ENCODE results near the gene NRG2.
A peak's percentile ranks its signal among the peaks of the same experiment; 100 is the strongest.

NRG2 gene

DNA sequence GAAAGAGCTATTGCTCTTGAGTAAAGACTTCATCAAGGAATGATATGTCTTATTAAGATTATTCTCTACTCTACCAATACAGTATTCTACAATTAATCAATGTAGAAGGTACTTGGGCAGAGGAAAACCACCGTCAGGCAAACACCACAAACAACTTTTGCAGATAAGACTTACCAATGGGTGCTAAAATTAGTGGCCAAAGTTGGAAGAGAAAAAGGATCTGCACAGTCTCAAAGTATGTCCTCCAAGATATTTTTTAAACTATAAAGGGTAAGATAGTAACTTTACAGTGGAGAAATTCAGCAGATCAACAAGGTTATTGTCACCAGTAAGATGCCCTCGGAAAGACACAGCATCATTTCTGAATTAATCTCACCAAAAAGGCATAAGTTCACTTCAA, 38.9 kb downstream of the NRG2 start:
- H3K36me3 ChIP-seq, result no peaks in the 10 kb centered on the region
- no peak overlapping the region for H3K9ac ChIP-seq
- no peaks in the 10 kb centered on the region for H4K20me1 ChIP-seq
- H3K9me3 ChIP-seq (replicated peaks in 1 of 11), result no peaks in the 10 kb centered on the region
- H3K4me1 ChIP-seq, result peaks cover 0 to 10% (median 1%) of the 10 kb centered on the region in 10 experiments; a peak in 9 of 20 replicates
- no peak overlapping the region for H3K27ac ChIP-seq
- no peak overlapping the region for H3K4me2 ChIP-seq
- no peaks in the 10 kb centered on the region for H3K27me3 ChIP-seq
- no peak overlapping the region for H3K4me3 ChIP-seq
- TF ChIP-seq Cebpa-rat (IDR thresholded peaks at IDR 0.05), result no peak

DNA sequence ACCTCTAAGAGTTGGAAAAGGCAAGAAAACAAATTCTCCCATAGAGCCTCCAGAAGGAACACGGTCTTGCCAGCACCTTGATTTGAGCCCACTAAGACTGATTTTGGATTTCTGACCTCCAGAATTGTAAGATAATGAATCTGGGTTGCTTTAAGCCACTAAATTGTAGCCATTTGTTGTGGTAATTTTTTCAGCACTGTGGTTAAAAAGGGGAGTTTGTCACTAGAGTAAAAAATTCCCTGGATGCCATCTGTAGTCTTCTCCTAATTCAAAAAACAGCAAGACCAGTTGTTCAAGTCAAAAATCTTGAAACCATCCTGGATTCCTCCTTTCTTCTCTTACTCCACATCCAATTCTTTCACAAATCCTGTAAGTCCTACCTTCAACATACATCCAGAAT, 39.6 kb downstream of the NRG2 start:
- Histone ChIP-seq H3K27me3 (no peaks in the 10 kb centered on the region), H3K9ac (no peak overlapping the region)

GRCh38 chr5:140000332-140000731, 42.8 kb downstream of the NRG2 start:
- no peak for TF ChIP-seq Cebpa-rat (IDR thresholded peaks at IDR 0.05)
- Histone ChIP-seq H4K20me1 (no peaks in the 10 kb centered on the region), H3K4me2 (peak overlapping the region in 3 of 11 experiments; percentile 14 to 48 (median 16); a peak in 1 of 22 replicates), H3K27me3 (no peaks in the 10 kb centered on the region), H3K9me3 (replicated peaks in 1 of 11) (no peaks in the 10 kb centered on the region), H3K9ac (no peak overlapping the region), H3K36me3 (no peaks in the 10 kb centered on the region), H3K4me3 (no peak overlapping the region), H3K27ac (no peak overlapping the region), H3K4me1 (peaks cover 0 to 19% (median 9%) of the 10 kb centered on the region in 10 experiments; a peak in 11 of 20 replicates)

More for the DNA sequence above, 39.6 kb downstream of the NRG2 start:
- H3K36me3 ChIP-seq, result no peaks in the 10 kb centered on the region
- H3K4me2 ChIP-seq, result no peak overlapping the region
- H3K9me3 ChIP-seq (replicated peaks in 1 of 11), result no peaks in the 10 kb centered on the region
- no peaks in the 10 kb centered on the region for H4K20me1 ChIP-seq
- H3K4me1 ChIP-seq, result peaks cover 0 to 17% (median 7%) of the 10 kb centered on the region in 10 experiments; a peak in 11 of 20 replicates
- no peak overlapping the region for H3K27ac ChIP-seq
- no peak for TF ChIP-seq Cebpa-rat (IDR thresholded peaks at IDR 0.05)
- no peak overlapping the region for H3K4me3 ChIP-seq

GRCh38 chr5:139998837-139999236, 44.3 kb downstream of the NRG2 start:
- H3K4me2 ChIP-seq, result peak overlapping the region in 5 of 11 experiments; percentile 14 to 48 (median 27); a peak in 10 of 22 replicates
- no peak for TF ChIP-seq Cebpa-rat (IDR thresholded peaks at IDR 0.05)
- H3K27me3 ChIP-seq, result no peaks in the 10 kb centered on the region

GRCh38 chr5:139997276-139997675, 45.8 kb downstream of the NRG2 start:
- no peak for TF ChIP-seq Cebpa-rat (IDR thresholded peaks at IDR 0.05)
- no peak overlapping the region for H3K27ac ChIP-seq
- H3K4me2 ChIP-seq, result no peak overlapping the region
- H3K4me1 ChIP-seq, result peaks cover 0 to 19% (median 9%) of the 10 kb centered on the region in 10 experiments; a peak in 11 of 20 replicates
- H3K9me3 ChIP-seq (replicated peaks in 1 of 11), result no peaks in the 10 kb centered on the region
- H4K20me1 ChIP-seq, result no peaks in the 10 kb centered on the region
- H3K36me3 ChIP-seq, result no peaks in the 10 kb centered on the region
- H3K9ac ChIP-seq, result no peak overlapping the region
- H3K4me3 ChIP-seq, result no peak overlapping the region
- no peaks in the 10 kb centered on the region for H3K27me3 ChIP-seq

More at GRCh38 chr5:139998837-139999236, 44.3 kb downstream of the NRG2 start:
- H3K9ac ChIP-seq, result no peak overlapping the region
- H3K36me3 ChIP-seq, result no peaks in the 10 kb centered on the region
- H3K9me3 ChIP-seq (replicated peaks in 1 of 11), result no peaks in the 10 kb centered on the region
- H4K20me1 ChIP-seq, result no peaks in the 10 kb centered on the region
- no peak overlapping the region for H3K4me3 ChIP-seq
- H3K4me1 ChIP-seq, result peaks cover 0 to 19% (median 9%) of the 10 kb centered on the region in 10 experiments; a peak in 11 of 20 replicates
- H3K27ac ChIP-seq, result no peak overlapping the region

- Histone ChIP-seq H3K9ac (no peak overlapping the region), H4K20me1 (no peaks in the 10 kb centered on the region), H3K4me1 (peaks cover 0 to 19% (median 9%) of the 10 kb centered on the region in 10 experiments; a peak in 11 of 20 replicates), H3K36me3 (no peaks in the 10 kb centered on the region), H3K27ac (no peak overlapping the region), H3K27me3 (no peaks in the 10 kb centered on the region), H3K4me2 (no peak overlapping the region), H3K9me3 (replicated peaks in 1 of 11) (no peaks in the 10 kb centered on the region), H3K4me3 (no peak overlapping the region)
- no peak for TF ChIP-seq Cebpa-rat (IDR thresholded peaks at IDR 0.05)
These were observed 47.2 kb downstream of the NRG2 start for GRCh38 chr5:139995929-139996328.

DNA sequence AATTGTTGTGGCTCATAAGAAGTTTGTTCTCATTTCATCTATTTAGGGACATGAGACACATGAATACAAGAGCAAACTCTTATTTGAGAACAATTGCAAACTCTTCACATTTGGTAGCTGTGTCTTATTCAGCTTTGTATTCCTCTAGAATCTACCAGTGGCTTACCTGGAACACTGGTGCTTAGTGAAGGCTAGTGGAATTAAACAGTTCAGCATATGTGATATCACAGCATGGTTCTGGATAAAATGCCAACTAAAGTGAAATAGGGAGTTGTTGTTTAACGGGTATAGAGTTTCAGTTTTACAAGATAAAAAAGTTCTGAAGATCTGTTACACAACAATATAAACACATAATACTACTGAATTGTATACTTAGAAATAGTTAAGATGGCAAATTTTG, 48.9 kb downstream of the NRG2 start:
- no peaks in the 10 kb centered on the region for H4K20me1 ChIP-seq
- H3K9ac ChIP-seq, result no peak overlapping the region
- H3K4me2 ChIP-seq, result no peak overlapping the region
- no peak overlapping the region for H3K27ac ChIP-seq
- no peaks in the 10 kb centered on the region for H3K36me3 ChIP-seq
- H3K9me3 ChIP-seq (replicated peaks in 1 of 11), result no peaks in the 10 kb centered on the region
- no peak overlapping the region for H3K4me3 ChIP-seq
- TF ChIP-seq Cebpa-rat (IDR thresholded peaks at IDR 0.05), result no peak
- H3K4me1 ChIP-seq, result peaks cover 0 to 10% (median 7%) of the 10 kb centered on the region in 10 experiments; a peak in 10 of 20 replicates
- H3K27me3 ChIP-seq, result no peaks in the 10 kb centered on the region

DNA sequence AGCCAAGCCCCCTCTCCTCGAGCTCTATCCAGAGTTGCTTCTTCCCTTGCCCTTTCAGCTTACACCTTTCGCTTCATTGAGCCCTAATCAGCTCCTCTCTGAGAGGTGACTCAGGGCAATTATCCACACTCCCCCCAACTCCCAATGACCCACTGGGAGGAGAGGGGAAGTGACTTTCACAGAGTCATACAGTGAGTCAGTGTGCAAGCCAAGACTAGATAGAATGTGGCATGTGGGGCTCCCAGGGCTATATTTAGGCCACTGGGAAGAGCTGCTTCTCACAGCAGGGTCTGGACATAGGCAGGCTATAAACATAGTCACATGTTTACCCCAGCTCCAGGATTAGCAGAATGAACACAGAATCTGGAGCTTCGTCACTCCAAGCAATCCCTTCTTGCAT, 57.4 kb downstream of the NRG2 start:
- Histone ChIP-seq H3K4me1 (peaks cover 9 to 22% (median 16%) of the 10 kb centered on the region in 10 experiments; a peak in 18 of 20 replicates), H3K4me3 (no peak overlapping the region), H4K20me1 (no peaks in the 10 kb centered on the region; a peak in 1 of 22 replicates), H3K9ac (no peak overlapping the region; a peak in 1 of 22 replicates), H3K27me3 (no peaks in the 10 kb centered on the region; a peak in 1 of 22 replicates), H3K36me3 (no peaks in the 10 kb centered on the region), H3K27ac (peak overlapping the region in 4 of 11 experiments; percentile 9 to 47 (median 38); a peak in 7 of 22 replicates), H3K9me3 (replicated peaks in 1 of 11) (no peaks in the 10 kb centered on the region), H3K4me2 (peak overlapping the region; percentile 3 to 87 (median 37); a peak in 19 of 22 replicates)
- no peak for TF ChIP-seq Cebpa-rat (IDR thresholded peaks at IDR 0.05)

- Histone ChIP-seq H3K27me3 (no peaks in the 10 kb centered on the region; a peak in 1 of 22 replicates), H3K4me3 (no peak overlapping the region), H4K20me1 (no peaks in the 10 kb centered on the region; a peak in 1 of 22 replicates), H3K9me3 (replicated peaks in 1 of 11) (no peaks in the 10 kb centered on the region), H3K4me2 (peak overlapping the region; percentile 3 to 87 (median 37); a peak in 20 of 22 replicates), H3K36me3 (no peaks in the 10 kb centered on the region), H3K4me1 (peaks cover 9 to 22% (median 16%) of the 10 kb centered on the region in 10 experiments; a peak in 18 of 20 replicates), H3K9ac (no peak overlapping the region), H3K27ac (peak overlapping the region in 4 of 11 experiments; percentile 9 to 47 (median 38); a peak in 7 of 22 replicates)
- TF ChIP-seq Cebpa-rat (IDR thresholded peaks at IDR 0.05), result no peak
These were observed 57.8 kb downstream of the NRG2 start for GRCh38 chr5:139985290-139985689.

DNA sequence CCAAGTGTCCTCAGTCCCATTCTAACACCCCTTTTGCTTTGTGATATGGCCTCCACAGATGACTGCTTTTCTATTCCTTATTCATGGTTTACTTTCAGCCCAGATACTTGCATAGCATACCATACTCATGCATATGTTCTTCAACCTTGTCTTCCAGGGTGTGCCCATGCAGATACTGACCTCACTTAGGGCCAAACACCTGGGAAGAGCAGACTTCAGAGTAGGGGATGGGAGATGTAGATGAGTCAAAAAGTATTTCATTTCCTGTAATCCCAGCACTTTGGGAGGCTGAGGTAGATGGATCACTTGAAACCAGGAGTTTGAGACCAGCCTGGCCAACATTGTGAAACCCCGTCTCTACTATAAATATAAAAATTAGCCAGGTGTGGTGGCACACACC, 58.3 kb downstream of the NRG2 start:
- H3K36me3 ChIP-seq, result no peaks in the 10 kb centered on the region
- peak overlapping the region in 7 of 11 experiments; percentile 27 to 87 (median 72); a peak in 14 of 22 replicates for H3K4me2 ChIP-seq
- TF ChIP-seq Cebpa-rat (IDR thresholded peaks at IDR 0.05), result no peak
- no peak overlapping the region for H3K9ac ChIP-seq
- no peaks in the 10 kb centered on the region; a peak in 1 of 22 replicates for H3K27me3 ChIP-seq
- no peak overlapping the region for H3K27ac ChIP-seq
- H4K20me1 ChIP-seq, result no peaks in the 10 kb centered on the region; a peak in 1 of 22 replicates
- no peak overlapping the region for H3K4me3 ChIP-seq
- no peaks in the 10 kb centered on the region for H3K9me3 ChIP-seq (replicated peaks in 1 of 11)
- peaks cover 9 to 22% (median 16%) of the 10 kb centered on the region in 10 experiments; a peak in 18 of 20 replicates for H3K4me1 ChIP-seq
